ENCODE results near the gene SLC25A23.

SLC25A23 gene

GRCh38 chr19:6393983-6394412, 65.6 kb downstream of the SLC25A23 start:
- no peak for DNase-seq

- DNase-seq = peak; percentile 84
These were observed 66.3 kb downstream of the SLC25A23 start, which contains the start of gene GTF2F1 for GRCh38 chr19:6393074-6393982. GTF2F1 (minus strand) TSS chr19:6393164; CDS start chr19:6392995, 169 bp downstream.

- DNase-seq = no peak
These were observed 67.1 kb downstream of the SLC25A23 start for GRCh38 chr19:6392221-6393073.
